Spleen (tissue), 13 donors: ENCODE data around the gene MRGPRD. TPM values are rescaled to one million over a fixed set of nuclear protein-coding genes. Genes with fewer than 3 reads are reported as not detected.

ENCODE experiments used
- DNase-seq: peaks from one replicate; pipeline ENCODE4 v3.0.0-alpha.2; 2020
- H3K27ac ChIP-seq, 8 donors: fragments of 200-600 bp; sonication (generic) in 7 of 8; 1 replicate in 4 of 8; 2 replicates in 4 of 8; pipeline versions ENCODE4 v1.5.0 to v1.8.0; 2016 to 2021; ENCODE audit warnings: inconsistent platforms in 4 of 8, mild to moderate bottlenecking in 4 of 8, moderate library complexity in 1 of 8
- H3K27me3 ChIP-seq, 7 donors: fragments of 200-600 bp; sonication (generic) in 6 of 7; replicated peaks in 1 of 7; 1 replicate in 4 of 7; 2 replicates in 3 of 7; pipeline versions ENCODE4 v1.5.0 to v1.8.0; 2016 to 2021; ENCODE audit warnings: inconsistent platforms in 3 of 7, mild to moderate bottlenecking in 1 of 7
- H3K36me3 ChIP-seq, 6 donors: fragments of 200-600 bp; sonication (generic) in 5 of 6; 1 replicate in 4 of 6; 2 replicates in 2 of 6; pipeline versions ENCODE4 v1.5.0 to v1.8.0; 2016 to 2021; ENCODE audit warnings: inconsistent platforms in 2 of 6
- H3K4me1 ChIP-seq, 6 donors: fragments of 200-600 bp; sonication (generic) in 5 of 6; 1 replicate in 3 of 6; 2 replicates in 3 of 6; pipeline versions ENCODE4 v1.5.0 to v1.8.0; 2016 to 2021; ENCODE audit warnings: inconsistent platforms in 3 of 6
- H3K4me3 ChIP-seq, 8 donors: fragments of 200-600 bp; sonication (generic) in 7 of 8; 1 replicate in 4 of 8; 2 replicates in 4 of 8; pipeline versions ENCODE4 v1.5.0 to v1.8.0; 2016 to 2021; ENCODE audit warnings: inconsistent platforms in 4 of 8, mild to moderate bottlenecking in 4 of 8, moderate library complexity in 2 of 8
- H3K9me3 ChIP-seq, 8 donors: fragments of 200-600 bp; sonication (generic) in 7 of 8; 1 replicate in 4 of 8; 2 replicates in 4 of 8; pipeline versions ENCODE4 v1.5.0 to v1.8.0; 2016 to 2021; ENCODE audit warnings: inconsistent platforms in 4 of 8
- POLR2A ChIP-seq, 3 donors: fragments of 450-650 bp; IDR thresholded peaks; one replicate each; pipeline ENCODE4 v1.5.1; 2017; ENCODE audit warnings: antibody characterized with exemption in 3 of 3, mild to moderate bottlenecking in 1 of 3
- POLR2AphosphoS5 ChIP-seq, 3 donors: sonication (generic); formaldehyde crosslinking; IDR thresholded peaks; one replicate each; pipeline ENCODE4 v1.5.1; 2017; ENCODE audit warnings: antibody characterized with exemption in 3 of 3
- WGBS, 5 donors: extraction: QIAGEN DNeasy Blood & Tissue Kit in 3 of 5; methylation state at CpG; one replicate each; pipeline versions ENCODE4 v1.1.5 to v1.1.7; 2013 to 2018; 5-methylcytosine and 5-hydroxymethylcytosine counted together
- intact Hi-C: fragments of 100-400 bp; cut with DNase I; formaldehyde crosslinking; loops from one replicate; pipeline ENCODE4 v1.15.0; 2023; ENCODE audit warnings: low total_unique reads
- long read RNA-seq, 2 donors: transcript quantifications; one replicate each; lab custom pipeline, GENCODE V29; 2026
- polyA plus RNA-seq, 3 donors: library from polyadenylated mRNA; stranded (reverse); fragments of 200-250 nt; gene quantifications; one replicate each; pipeline ENCODE4 v1.2.1, GENCODE V29; 2013
- total RNA-seq, 7 donors: library from RNA; depleted of rRNA in 3 of 7; stranded (reverse); fragments of >200 nt in 3 of 7; fragmentation: NEBNext Ultra II Directional in 4 of 7; extraction: Animal tissue kit (Norgen Biotek cat#: 25700) in 4 of 7; gene quantifications; one replicate each; pipeline versions ENCODE4 v1.1.0 to v1.2.1, GENCODE V29; 2016 to 2021
- TF ChIP-seq, protein P1 (sequence below), 11 experiments: fragments of 200-600 bp in 7 of 11; fragments of 450-650 bp in 4 of 11; sonication (generic) in 4 of 11; IDR thresholded peaks in 8 of 11; conservative IDR thresholded peaks in 3 of 11; 1 replicate in 7 of 11; 2 replicates in 4 of 11; pipeline versions ENCODE4 v1.4.0 to v1.8.0; 2016 to 2021; ENCODE audit warnings: antibody characterized with exemption in 11 of 11, inconsistent platforms in 4 of 11, mild to moderate bottlenecking in 1 of 11
- donor health status: healthy with polysubstance abuse.
- donor health status: DM: no; HTN: no; CAD: no; lungs with moderate emphysema.
- donor health status: DM: no; HTN: no; CAD: no.
- donor health status: Bipolar disorder and iron deficiency.
- donor health status: healthy.
- donor health status: DM: no; HTN: no; CAD: no.
- donor health status: DM: yes; HTN: yes; CAD: no.

The MRGPRD gene, protein sequence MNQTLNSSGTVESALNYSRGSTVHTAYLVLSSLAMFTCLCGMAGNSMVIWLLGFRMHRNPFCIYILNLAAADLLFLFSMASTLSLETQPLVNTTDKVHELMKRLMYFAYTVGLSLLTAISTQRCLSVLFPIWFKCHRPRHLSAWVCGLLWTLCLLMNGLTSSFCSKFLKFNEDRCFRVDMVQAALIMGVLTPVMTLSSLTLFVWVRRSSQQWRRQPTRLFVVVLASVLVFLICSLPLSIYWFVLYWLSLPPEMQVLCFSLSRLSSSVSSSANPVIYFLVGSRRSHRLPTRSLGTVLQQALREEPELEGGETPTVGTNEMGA
- not detected for total RNA-seq
- polyA plus RNA-seq = not detected
- long read RNA-seq, donor 1 = 0 reads
- long read RNA-seq, donor 2 = 0 reads

DNA sequence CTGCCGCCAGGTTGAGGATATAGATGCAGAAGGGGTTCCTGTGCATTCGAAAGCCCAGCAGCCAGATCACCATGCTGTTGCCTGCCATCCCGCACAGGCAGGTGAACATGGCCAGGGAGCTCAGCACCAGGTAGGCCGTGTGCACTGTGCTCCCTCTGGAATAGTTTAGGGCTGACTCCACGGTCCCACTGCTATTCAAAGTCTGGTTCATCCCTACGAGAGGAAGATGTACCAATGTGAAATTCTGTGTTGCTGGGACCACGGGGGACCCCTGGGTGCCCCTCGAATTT, at the start of gene MRGPRD:
Gene MRGPRD (minus strand): TSS at position 211 of the 290 bp plus-strand sequence. CDS start 0 bp downstream, at position 211.
- TF ChIP-seq POLR2A (IDR thresholded peaks at IDR 0.05) = no peak
- TF ChIP-seq, protein P1, sequence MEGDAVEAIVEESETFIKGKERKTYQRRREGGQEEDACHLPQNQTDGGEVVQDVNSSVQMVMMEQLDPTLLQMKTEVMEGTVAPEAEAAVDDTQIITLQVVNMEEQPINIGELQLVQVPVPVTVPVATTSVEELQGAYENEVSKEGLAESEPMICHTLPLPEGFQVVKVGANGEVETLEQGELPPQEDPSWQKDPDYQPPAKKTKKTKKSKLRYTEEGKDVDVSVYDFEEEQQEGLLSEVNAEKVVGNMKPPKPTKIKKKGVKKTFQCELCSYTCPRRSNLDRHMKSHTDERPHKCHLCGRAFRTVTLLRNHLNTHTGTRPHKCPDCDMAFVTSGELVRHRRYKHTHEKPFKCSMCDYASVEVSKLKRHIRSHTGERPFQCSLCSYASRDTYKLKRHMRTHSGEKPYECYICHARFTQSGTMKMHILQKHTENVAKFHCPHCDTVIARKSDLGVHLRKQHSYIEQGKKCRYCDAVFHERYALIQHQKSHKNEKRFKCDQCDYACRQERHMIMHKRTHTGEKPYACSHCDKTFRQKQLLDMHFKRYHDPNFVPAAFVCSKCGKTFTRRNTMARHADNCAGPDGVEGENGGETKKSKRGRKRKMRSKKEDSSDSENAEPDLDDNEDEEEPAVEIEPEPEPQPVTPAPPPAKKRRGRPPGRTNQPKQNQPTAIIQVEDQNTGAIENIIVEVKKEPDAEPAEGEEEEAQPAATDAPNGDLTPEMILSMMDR (IDR thresholded peaks at IDR 0.05 in 8 of 11, conservative IDR thresholded peaks at IDR 0.05 in 3 of 11) = no peak
- TF ChIP-seq POLR2AphosphoS5 (IDR thresholded peaks at IDR 0.05) = no peak
- WGBS, 5 donors = 77 to 90% (median 81%) methylated on average over 5 to 8 of the region's 8 CpGs

DNA sequence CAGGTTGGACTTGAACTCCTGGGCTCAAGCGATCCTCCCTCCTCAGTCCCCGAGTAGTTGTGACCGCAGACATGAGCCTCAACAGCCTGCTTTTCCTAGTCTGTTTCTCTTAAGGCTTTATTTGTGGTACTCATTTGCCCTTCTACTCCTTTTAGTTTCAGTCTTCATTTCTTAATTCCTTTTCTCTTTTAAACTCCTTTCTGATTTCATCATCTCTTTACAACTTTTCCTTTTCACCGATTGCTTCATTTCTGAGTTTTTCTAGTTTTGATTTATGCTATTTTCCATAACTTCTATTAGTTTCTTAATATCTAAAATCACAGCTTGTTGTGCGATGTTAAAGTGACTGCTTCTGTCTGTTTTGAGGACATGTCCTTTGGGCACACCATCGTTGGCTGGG, 49.5 kb upstream of the MRGPRD start:
- peaks cover 0 to 36% (median 3%) of the 10 kb centered on the region in 6 donors for H3K4me1 ChIP-seq
- TF ChIP-seq POLR2AphosphoS5 (IDR thresholded peaks at IDR 0.05) = no peak
- no peak for TF ChIP-seq POLR2A (IDR thresholded peaks at IDR 0.05)
- TF ChIP-seq, protein P1 (IDR thresholded peaks at IDR 0.05 in 8 of 11, conservative IDR thresholded peaks at IDR 0.05 in 3 of 11) = no peak
- DNase-seq = no peak
- H3K36me3 ChIP-seq = no peaks in the 10 kb centered on the region
- peaks cover 0 to 19% (median 0%) of the 10 kb centered on the region in 7 donors for H3K27me3 ChIP-seq
- peak overlapping the region in 4 of 8 donors; percentile 14 to 58 (median 26) for H3K27ac ChIP-seq
- intact Hi-C loops = no loop called here
- no peak overlapping the region for H3K4me3 ChIP-seq
- 54 to 74% (median 65%) methylated on average over 6 of the region's 6 CpGs for WGBS, 5 donors
- H3K9me3 ChIP-seq = no peaks in the 10 kb centered on the region

More for the DNA sequence above, at the start of gene MRGPRD:
- Histone ChIP-seq H3K9me3 (peaks cover 0 to 11% (median 4%) of the 10 kb centered on the region in 8 donors), H3K36me3 (no peaks in the 10 kb centered on the region), H3K27ac (no peak within 1 kb of the TSS), H3K4me3 (no peak within 1 kb of the TSS), H3K4me1 (no peaks in the 10 kb centered on the region), H3K27me3 (peaks cover 0 to 35% (median 7%) of the 10 kb centered on the region in 7 donors)
- intact Hi-C loops = no loop called here
- DNase-seq = peak; percentile 39

DNA sequence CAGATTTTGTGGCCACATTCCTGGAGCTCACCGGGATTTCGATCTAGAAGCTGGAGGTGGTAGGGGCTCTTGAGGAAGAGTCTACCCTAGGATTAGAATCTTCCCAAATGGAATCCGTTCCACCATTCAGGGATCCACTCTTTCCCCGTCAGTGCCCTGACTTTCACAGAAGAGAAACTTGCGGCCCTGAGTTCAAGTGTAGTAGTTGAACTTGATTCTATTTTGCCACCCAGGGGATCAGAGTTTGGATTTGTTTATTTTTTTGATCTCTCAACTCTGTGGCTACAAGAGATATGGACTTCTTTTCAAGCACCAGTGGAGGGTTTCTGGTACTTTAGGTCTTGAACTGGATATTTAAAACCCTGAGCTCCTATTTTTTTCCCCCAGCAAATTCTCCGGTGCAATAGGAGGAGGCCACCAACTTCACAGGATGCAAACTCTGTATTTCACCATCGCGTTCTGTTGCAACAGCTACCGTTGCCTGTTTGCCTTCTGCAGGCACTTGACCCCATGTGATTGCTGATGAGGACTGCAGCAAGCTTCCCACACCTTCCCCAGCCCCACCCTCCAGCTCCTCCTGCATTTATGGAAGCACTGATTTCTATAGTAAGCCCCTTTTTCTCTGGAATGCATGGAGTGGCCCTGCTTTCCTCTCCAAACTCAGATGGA, 47.1 kb upstream of the MRGPRD start:
- intact Hi-C loops = no loop called here
- Histone ChIP-seq H3K9me3 (no peaks in the 10 kb centered on the region), H3K36me3 (no peaks in the 10 kb centered on the region), H3K4me1 (peaks cover 0 to 36% (median 3%) of the 10 kb centered on the region in 6 donors), H3K27ac (peak overlapping the region in 4 of 8 donors; percentile 8 to 70 (median 20)), H3K27me3 (peaks cover 0 to 1% (median 0%) of the 10 kb centered on the region in 7 donors), H3K4me3 (no peak overlapping the region)
- no peak for DNase-seq
- TF ChIP-seq POLR2A (IDR thresholded peaks at IDR 0.05) (no peak), POLR2AphosphoS5 (IDR thresholded peaks at IDR 0.05) (peak in 1 of 3 donors; percentile 14)
- WGBS, 5 donors = 48 to 72% (median 64%) methylated on average over 9 of the region's 9 CpGs

DNA sequence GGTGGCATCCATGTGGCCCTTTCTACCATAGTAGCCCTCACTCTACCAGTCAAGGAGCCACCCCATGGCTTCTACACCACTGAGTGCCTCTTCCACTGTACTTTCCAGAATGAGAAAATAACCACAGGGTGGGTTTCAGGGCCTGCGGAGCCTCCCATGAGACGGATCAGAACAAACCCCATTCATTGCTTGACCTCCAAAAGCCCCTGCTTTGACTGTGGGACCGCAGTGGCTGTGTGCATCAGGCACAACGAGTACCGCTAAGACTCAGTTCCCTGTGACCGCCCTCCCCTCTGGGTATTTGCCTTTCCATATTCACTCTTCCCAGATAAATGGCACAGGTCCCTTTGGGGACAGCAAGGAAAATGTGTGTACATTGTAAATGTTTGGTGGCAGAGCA, 43.7 kb upstream of the MRGPRD start:
- Histone ChIP-seq H3K27ac (no peak overlapping the region), H3K4me1 (peaks cover 0 to 15% (median 0%) of the 10 kb centered on the region in 6 donors), H3K4me3 (no peak overlapping the region), H3K27me3 (no peaks in the 10 kb centered on the region), H3K36me3 (no peaks in the 10 kb centered on the region), H3K9me3 (no peaks in the 10 kb centered on the region)
- TF ChIP-seq, protein P1 (IDR thresholded peaks at IDR 0.05 in 8 of 11, conservative IDR thresholded peaks at IDR 0.05 in 3 of 11) = no peak
- TF ChIP-seq POLR2AphosphoS5 (IDR thresholded peaks at IDR 0.05) = no peak
- TF ChIP-seq POLR2A (IDR thresholded peaks at IDR 0.05) = no peak
- DNase-seq = no peak
- WGBS, 5 donors = 87 to 100% (median 89%) methylated on average over 4 to 6 of the region's 6 CpGs
- intact Hi-C loops = no loop called here
